Measurements from ENCODE around the gene STUM.

- TF ChIP-seq ZNF274 (IDR thresholded peaks at IDR 0.05; ENCODE audit: low read depth, low read length) (no peak), YY1 (IDR thresholded peaks at IDR 0.05; ENCODE audit: insufficient read depth, insufficient read length) (no peak), SUZ12 (IDR thresholded peaks at IDR 0.05; ENCODE audit: extremely low read depth, insufficient read depth, insufficient read length) (no peak)
Observed at GRCh38 chr1:226640321-226641136, 92.0 kb downstream of the STUM start.

Measured in NT2/D1 (cell line).